H1 (cell line): ENCODE measurements around the gene ZACN. TPM values are rescaled to one million over a fixed set of nuclear protein-coding genes. Genes with fewer than 3 reads are reported as not detected.

Experiments used
- CTCF ChIA-PET: fragments of 300-600 bp; sonication (Branson Sonifier 250); formaldehyde crosslinking; loops from one replicate; lab custom pipeline; 2021; ENCODE audit not compliant: partially characterized antibody; lab: Charles Lee
- POLR2A ChIA-PET: fragments of 300-600 bp; sonication (Branson Sonifier 250); formaldehyde crosslinking; loops from one replicate; lab custom pipeline; 2021; ENCODE audit warnings: inconsistent platforms; ENCODE audit not compliant: partially characterized antibody; lab: Charles Lee
- DNase-seq, 2 experiments: peaks; one replicate each; pipeline versions ENCODE4 v3.0.0 to v3.0.0-alpha.2; 2010 to 2022; ENCODE audit warnings: low spot score in 2 of 2, low read depth in 1 of 2, mixed read lengths in 1 of 2
- FAIRE-seq: peaks from 2 replicates; lab custom pipeline; 2011; peaks lifted over from hg19 to GRCh38; lab: Jason Lieb, UNC
- H2AFZ ChIP-seq: 2 replicates; pipeline ENCODE4 v1.8.1; 2012; ENCODE audit warnings: low read length, inconsistent platforms
- H2AK5ac ChIP-seq: 2 replicates; pipeline ENCODE4 v1.6.1; 2013; ENCODE audit warnings: low read depth, low read length
- H2BK120ac ChIP-seq: replicated peaks from 2 replicates; pipeline ENCODE3; 2013; ENCODE audit warnings: low read depth, low read length, inconsistent platforms
- H2BK12ac ChIP-seq: 2 replicates; pipeline ENCODE4 v1.6.1; 2013; ENCODE audit warnings: low read depth, low read length
- H2BK15ac ChIP-seq: 2 replicates; pipeline ENCODE4 v1.6.1; 2013; ENCODE audit warnings: low read length
- H2BK20ac ChIP-seq: 2 replicates; pipeline ENCODE4 v1.6.1; 2013; ENCODE audit warnings: low read length
- H2BK5ac ChIP-seq: 2 replicates; pipeline ENCODE4 v1.6.1; 2013; ENCODE audit warnings: low read depth, low read length
- H3K14ac ChIP-seq: 2 replicates; pipeline ENCODE4 v1.6.1; 2013; ENCODE audit warnings: inconsistent platforms; ENCODE audit not compliant: insufficient read length
- H3K18ac ChIP-seq: 2 replicates; pipeline ENCODE4 v1.6.1; 2013; ENCODE audit warnings: low read length; ENCODE audit errors: extremely low read depth
- H3K23ac ChIP-seq: 2 replicates; pipeline ENCODE4 v1.6.1; 2013; ENCODE audit warnings: inconsistent platforms; ENCODE audit not compliant: insufficient read length
- H3K23me2 ChIP-seq: 2 replicates; pipeline ENCODE4 v1.6.1; 2013; ENCODE audit warnings: low read depth, low read length
- H3K27ac ChIP-seq: 2 replicates; pipeline ENCODE4 v1.6.1; 2011; ENCODE audit warnings: low read depth, low read length, inconsistent platforms
- H3K27me3 ChIP-seq, 4 experiments: replicated peaks in 1 of 4; 1 replicate in 1 of 4; 2 replicates in 3 of 4; pipeline versions ENCODE4 v1.6.1 to v1.8.1; 2011 to 2013; ENCODE audit warnings: low read length in 3 of 4, mild to moderate bottlenecking in 3 of 4, inconsistent platforms in 2 of 4, mixed read lengths in 2 of 4, moderate library complexity in 1 of 4; ENCODE audit not compliant: control insufficient read depth in 3 of 4, insufficient read depth in 3 of 4; ENCODE audit errors: extremely low read depth in 1 of 4
- H3K36me3 ChIP-seq, 4 experiments: 2 replicates each; pipeline versions ENCODE4 v1.6.1 to v1.8.1; 2011 to 2013; ENCODE audit warnings: mild to moderate bottlenecking in 4 of 4, low read length in 3 of 4, moderate library complexity in 2 of 4, control low read depth in 1 of 4, inconsistent platforms in 1 of 4; ENCODE audit not compliant: insufficient read depth in 4 of 4, control insufficient read depth in 2 of 4
- H3K4ac ChIP-seq: replicated peaks from 2 replicates; pipeline ENCODE3; 2013; ENCODE audit warnings: low read length, low read depth, mixed read lengths, inconsistent platforms; ENCODE audit not compliant: insufficient read length
- H3K4me1 ChIP-seq, 4 experiments: replicated peaks in 1 of 4; 1 replicate in 1 of 4; 2 replicates in 3 of 4; pipeline versions ENCODE4 v1.6.1 to v1.8.1; 2011 to 2013; ENCODE audit warnings: low read length in 3 of 4, inconsistent platforms in 2 of 4, mixed read lengths in 1 of 4; ENCODE audit not compliant: insufficient read depth in 4 of 4, control insufficient read depth in 3 of 4
- H3K4me2 ChIP-seq, 2 experiments: 2 replicates each; pipeline versions ENCODE4 v1.6.1 to v1.8.1; 2011 to 2013; ENCODE audit warnings: low read depth in 2 of 2, low read length in 2 of 2, control low read depth in 1 of 2, inconsistent platforms in 1 of 2, mild to moderate bottlenecking in 1 of 2; ENCODE audit not compliant: insufficient read depth in 1 of 2
- H3K4me3 ChIP-seq, 4 experiments: fragments of 200-600, 300-600 bp in 1 of 4; sonication (generic), shearing (Covaris generic), sonication (Bioruptor Twin) in 1 of 4; 2 replicates each; pipeline versions ENCODE4 v1.5.1 to v1.8.1; 2011 to 2016; ENCODE audit warnings: low read length in 4 of 4, low read depth in 3 of 4, control low read depth in 2 of 4, inconsistent platforms in 2 of 4, mild to moderate bottlenecking in 2 of 4, mixed read lengths in 1 of 4, moderate library complexity in 1 of 4; ENCODE audit not compliant: insufficient read depth in 2 of 4; ENCODE audit errors: extremely low read depth in 1 of 4
- H3K56ac ChIP-seq: replicated peaks from 2 replicates; pipeline ENCODE3; 2013; ENCODE audit warnings: low read depth, mild to moderate bottlenecking, mixed read lengths, low read length, inconsistent platforms; ENCODE audit not compliant: insufficient read length
- H3K79me1 ChIP-seq: 2 replicates; pipeline ENCODE4 v1.6.1; 2013; ENCODE audit warnings: low read depth, low read length, control low read depth
- H3K79me2 ChIP-seq, 2 experiments: 2 replicates each; pipeline versions ENCODE4 v1.6.1 to v1.8.1; 2012 to 2013; ENCODE audit warnings: low read length in 2 of 2, mild to moderate bottlenecking in 2 of 2, inconsistent platforms in 1 of 2; ENCODE audit not compliant: insufficient read depth in 2 of 2, control insufficient read depth in 1 of 2
- H3K9ac ChIP-seq, 4 experiments: replicated peaks in 1 of 4; 1 replicate in 1 of 4; 2 replicates in 3 of 4; pipeline versions ENCODE4 v1.6.1 to v1.8.1; 2011 to 2013; ENCODE audit warnings: low read depth in 3 of 4, low read length in 3 of 4, control low read depth in 2 of 4, mild to moderate bottlenecking in 2 of 4, moderate library complexity in 2 of 4, inconsistent platforms in 1 of 4; ENCODE audit errors: extremely low read depth in 1 of 4
- H3K9me3 ChIP-seq, 2 experiments: 2 replicates each; pipeline versions ENCODE4 v1.6.1 to v1.8.1; 2012 to 2013; ENCODE audit warnings: mild to moderate bottlenecking in 2 of 2, moderate library complexity in 2 of 2, control low read depth in 1 of 2, inconsistent platforms in 1 of 2, low read depth in 1 of 2, low read length in 1 of 2, mixed read lengths in 1 of 2; ENCODE audit not compliant: insufficient read depth in 2 of 2
- H4K20me1 ChIP-seq, 2 experiments: replicated peaks in 1 of 2; 2 replicates each; pipeline versions ENCODE3 to v1.8.1; 2011 to 2013; ENCODE audit warnings: inconsistent platforms in 2 of 2, low read length in 2 of 2, mild to moderate bottlenecking in 1 of 2; ENCODE audit not compliant: insufficient read depth in 2 of 2, control insufficient read depth in 1 of 2
- H4K5ac ChIP-seq: 2 replicates; pipeline ENCODE4 v1.6.1; 2013; ENCODE audit warnings: low read length, low read depth, mixed read lengths, inconsistent platforms; ENCODE audit not compliant: insufficient read length
- H4K8ac ChIP-seq: 2 replicates; pipeline ENCODE4 v1.8.0; 2013; ENCODE audit warnings: mild to moderate bottlenecking, moderate library complexity, low read length, inconsistent platforms; ENCODE audit not compliant: insufficient read depth; ENCODE audit errors: extremely low read depth
- H4K91ac ChIP-seq: replicated peaks from 2 replicates; pipeline ENCODE3; 2013; ENCODE audit warnings: low read length, mixed read lengths, inconsistent platforms; ENCODE audit not compliant: insufficient read length
- BCL11A ChIP-seq, 2 experiments: IDR thresholded peaks; one replicate each; pipeline ENCODE4 v1.6.1; 2011; ENCODE audit warnings: low read depth in 2 of 2, low read length in 2 of 2, mild to moderate bottlenecking in 2 of 2
- GTF2F1 ChIP-seq: IDR thresholded peaks from 2 replicates; pipeline ENCODE4 v1.6.1; 2012; ENCODE audit warnings: low read depth, low read length, improper control_type of control experiment, borderline replicate concordance
- HDAC6 ChIP-seq: IDR thresholded peaks from one replicate; pipeline ENCODE4 v1.7.1; 2012; ENCODE audit warnings: low read depth, mild to moderate bottlenecking, inconsistent platforms, low read length, moderate library complexity
- MAFK ChIP-seq: IDR thresholded peaks from 2 replicates; pipeline ENCODE4 v1.6.1; 2012; ENCODE audit warnings: low read depth, mild to moderate bottlenecking, improper control_type of control experiment, low read length
- POLR2A ChIP-seq, 2 experiments: IDR thresholded peaks; 1 replicate in 1 of 2; 2 replicates in 1 of 2; pipeline ENCODE4 v1.6.1; 2011; ENCODE audit warnings: low read depth in 2 of 2, low read length in 2 of 2, mild to moderate bottlenecking in 2 of 2; ENCODE audit errors: control extremely low read depth in 1 of 2
- RAD21 ChIP-seq, 2 experiments: IDR thresholded peaks in 1 of 2; conservative IDR thresholded peaks in 1 of 2; 2 replicates each; pipeline ENCODE4 v1.6.1; 2011; ENCODE audit warnings: low read depth in 2 of 2, low read length in 2 of 2, improper control_type of control experiment in 1 of 2, inconsistent platforms in 1 of 2, mild to moderate bottlenecking in 1 of 2, moderate library complexity in 1 of 2
- RBBP5 ChIP-seq: IDR thresholded peaks from 2 replicates; pipeline ENCODE4 v1.7.1; 2012; ENCODE audit warnings: low read depth, mild to moderate bottlenecking, inconsistent platforms, low read length, moderate library complexity, borderline replicate concordance
- SUZ12 ChIP-seq: fragments of 200-600 bp; sonication (generic); IDR thresholded peaks from 2 replicates; pipeline ENCODE4 v1.6.1; 2012; ENCODE audit warnings: mild to moderate bottlenecking, inconsistent platforms, low read length, moderate library complexity, mixed read lengths
- WGBS, 2 experiments: shearing (Covaris generic) in 1 of 2; methylation state at CpG; one replicate each; pipeline versions ENCODE4 v1.1.6 to v1.1.7; 2013 to 2015; ENCODE audit warnings: low lambda C conversion rate in 2 of 2, mixed read lengths in 2 of 2, inconsistent platforms in 1 of 2, low coverage in 1 of 2, missing lambda C conversion rate in 1 of 2; ENCODE audit not compliant: insufficient replicate concordance in 2 of 2, insufficient coverage in 1 of 2, insufficient read length in 1 of 2; ENCODE audit errors: extremely low coverage in 1 of 2, missing lambda C conversion rate in 1 of 2; 5-methylcytosine and 5-hydroxymethylcytosine counted together
- polyA plus RNA-seq, 7 experiments: library from polyadenylated mRNA; depleted of rRNA in 3 of 7; stranded (reverse) in 5 of 7; unstranded in 2 of 7; fragments of >200 nt in 5 of 7; fragments of 200-250 nt in 2 of 7; gene quantifications; 1 replicate in 5 of 7; 2 replicates in 1 of 7; 4 replicates in 1 of 7; pipeline versions ENCODE4 v1.2.1 to v1.2.3, GENCODE V29; 2011 to 2013; ENCODE audit warnings: missing spikeins in 2 of 7, mixed read lengths in 2 of 7
- total RNA-seq: library from RNA; stranded (reverse); fragmentation: NEBNext Ultra II Directional; extraction: Animal tissue kit (Norgen Biotek cat#: 25700); gene quantifications from 2 replicates; pipeline ENCODE4 v1.2.1, GENCODE V29; 2021
- TF ChIP-seq, protein P1 (sequence below), 3 experiments: IDR thresholded peaks; 1 replicate in 2 of 3; 2 replicates in 1 of 3; pipeline versions ENCODE4 v1.5.1 to v1.6.1; 2011; ENCODE audit warnings: low read length in 3 of 3, mild to moderate bottlenecking in 3 of 3, inconsistent platforms in 2 of 3, low read depth in 1 of 3, moderate library complexity in 1 of 3; ENCODE audit not compliant: insufficient read depth in 1 of 3; ENCODE audit errors: control extremely low read depth in 1 of 3

The ZACN gene
- total and polyA plus RNA-seq, 2 of the 8 experiments (the other 6 are each of a cell fraction or from before 2014, with no cell fraction given): 0.26 TPM; not detected in 1

DNA sequence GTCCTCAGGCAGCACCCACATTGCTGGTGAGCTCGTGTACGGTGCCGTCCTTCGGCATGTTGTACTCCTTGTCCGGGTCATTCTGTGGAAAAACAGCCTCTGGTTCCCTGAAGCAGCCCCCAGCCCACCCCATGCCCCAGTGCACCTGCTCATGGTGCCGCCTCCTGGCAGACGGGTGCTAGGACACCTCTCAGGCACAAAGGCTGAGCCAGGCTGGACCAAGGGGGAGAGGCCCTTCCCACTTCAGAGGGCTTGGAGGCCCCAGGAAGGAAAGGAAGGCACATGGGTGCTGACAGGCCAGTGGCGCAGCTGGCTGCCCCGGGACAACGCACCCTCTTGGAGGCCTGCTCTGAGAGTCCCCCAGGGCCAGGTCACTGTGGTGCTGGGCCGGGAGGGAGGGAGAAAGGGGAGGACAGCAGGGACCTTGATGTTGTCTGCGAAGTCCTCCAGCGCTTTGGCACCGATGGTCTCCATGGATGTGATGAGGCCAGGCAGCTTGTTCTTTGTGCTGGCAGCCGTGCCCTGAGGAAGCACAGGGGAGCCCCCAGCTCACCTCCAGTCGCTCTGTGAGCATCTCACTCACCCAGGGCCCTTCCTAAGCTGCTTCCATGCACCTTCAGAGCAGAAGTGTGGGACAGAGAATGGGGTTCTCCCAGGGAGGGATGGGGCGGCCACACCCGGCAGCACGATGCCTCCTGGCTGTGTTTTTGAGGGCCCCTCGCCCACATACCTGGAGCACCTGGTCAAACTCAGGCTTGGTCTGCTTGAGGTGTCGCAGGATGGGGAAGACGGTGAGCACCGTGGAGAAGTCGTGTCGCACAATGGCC lies 9.3 kb downstream of the ZACN start:
- Histone ChIP-seq H2AK5ac (no peak overlapping the region), H2BK12ac (no peak overlapping the region), H3K4me2 (no peak overlapping the region), H3K36me3 (peaks cover 26 to 63% (median 50%) of the 10 kb centered on the region in 4 experiments), H3K23ac (no peak overlapping the region), H2BK20ac (no peak overlapping the region), H2BK15ac (no peak overlapping the region), H2AFZ (no peak overlapping the region), H3K23me2 (no peaks in the 10 kb centered on the region), H3K4ac (no peak overlapping the region), H3K9me3 (no peaks in the 10 kb centered on the region), H3K4me1 (no peaks in the 10 kb centered on the region), H2BK120ac (no peak overlapping the region), H3K4me3 (no peak overlapping the region), H3K79me1 (no peaks in the 10 kb centered on the region; the same call in 1 of the 2 replicates), H3K79me2 (no peaks in the 10 kb centered on the region), H2BK5ac (no peak overlapping the region), H3K56ac (no peak overlapping the region), H3K9ac (no peak overlapping the region), H4K91ac (no peak overlapping the region), H3K27ac (no peak overlapping the region), H4K20me1 (peaks cover 2 to 9% of the 10 kb centered on the region in 2 experiments), H4K5ac (no peak overlapping the region), H4K8ac (no peak overlapping the region), H3K14ac (no peak overlapping the region), H3K18ac (no peak overlapping the region), H3K27me3 (no peaks in the 10 kb centered on the region)
- DNase-seq (peak in 1 of 2 experiments; percentile 72), FAIRE-seq (no peak)
- ChIA-PET CTCF (interaction anchor here (0.6 to 3.5 kb wide), 15 partner anchors 8 to 280 kb away, joined by 3 to 14 read pairs (median 3); no protein-coding TSS in a partner anchor), POLR2A (interaction anchor here (1.1 to 3.3 kb wide), 5 partner anchors 9 to 38 kb away, joined by 4 to 28 read pairs (median 5); partner anchors contain the start of genes EXOC7 and ZACN)
- WGBS, 2 experiments: 90% methylated on average over 15 of the region's 25 CpGs; no CpG with 5 or more reads in 1 of the 2 experiments
- TF ChIP-seq BCL11A (IDR thresholded peaks at IDR 0.05; ENCODE audit: low read depth in 2 of 2, low read length in 2 of 2) (no peak), HDAC6 (no peak), SUZ12 (no peak), MAFK (no peak), RBBP5 (no peak), RAD21 (IDR thresholded peaks at IDR 0.05 in 1 of 2, conservative IDR thresholded peaks at IDR 0.05 in 1 of 2; ENCODE audit: low read depth in 2 of 2, low read length in 2 of 2) (peak; percentile 40 to 56), POLR2A (IDR thresholded peaks at IDR 0.05; ENCODE audit: control extremely low read depth in 1 of 2, low read depth in 2 of 2, low read length in 2 of 2) (no peak), GTF2F1 (no peak)
- TF ChIP-seq, protein P1, sequence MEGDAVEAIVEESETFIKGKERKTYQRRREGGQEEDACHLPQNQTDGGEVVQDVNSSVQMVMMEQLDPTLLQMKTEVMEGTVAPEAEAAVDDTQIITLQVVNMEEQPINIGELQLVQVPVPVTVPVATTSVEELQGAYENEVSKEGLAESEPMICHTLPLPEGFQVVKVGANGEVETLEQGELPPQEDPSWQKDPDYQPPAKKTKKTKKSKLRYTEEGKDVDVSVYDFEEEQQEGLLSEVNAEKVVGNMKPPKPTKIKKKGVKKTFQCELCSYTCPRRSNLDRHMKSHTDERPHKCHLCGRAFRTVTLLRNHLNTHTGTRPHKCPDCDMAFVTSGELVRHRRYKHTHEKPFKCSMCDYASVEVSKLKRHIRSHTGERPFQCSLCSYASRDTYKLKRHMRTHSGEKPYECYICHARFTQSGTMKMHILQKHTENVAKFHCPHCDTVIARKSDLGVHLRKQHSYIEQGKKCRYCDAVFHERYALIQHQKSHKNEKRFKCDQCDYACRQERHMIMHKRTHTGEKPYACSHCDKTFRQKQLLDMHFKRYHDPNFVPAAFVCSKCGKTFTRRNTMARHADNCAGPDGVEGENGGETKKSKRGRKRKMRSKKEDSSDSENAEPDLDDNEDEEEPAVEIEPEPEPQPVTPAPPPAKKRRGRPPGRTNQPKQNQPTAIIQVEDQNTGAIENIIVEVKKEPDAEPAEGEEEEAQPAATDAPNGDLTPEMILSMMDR (IDR thresholded peaks at IDR 0.05; ENCODE audit: control extremely low read depth in 1 of 3, insufficient read depth in 1 of 3, low read depth in 1 of 3, low read length in 3 of 3): peak; percentile 60 to 74 (median 63)
